Umbilical cord (tissue), 2 donors: ENCODE measurements around the gene TRIP10. TPM values are rescaled to one million over a fixed set of nuclear protein-coding genes. Genes with fewer than 3 reads are reported as not detected.

Source experiments
- DNase-seq: peaks from one replicate; pipeline ENCODE4 v3.0.0-alpha.2; 2015; ENCODE audit warnings: low spot score
- total RNA-seq: library from RNA; depleted of rRNA; stranded (reverse); fragments of >200 nt; gene quantifications from one replicate; pipeline ENCODE4 v1.2.3, GENCODE V29; 2014; ENCODE audit warnings: low replicate concordance; ENCODE audit not compliant: insufficient read depth

TRIP10 gene
- total RNA-seq, 1 donor from 2014 or later = 79.2 TPM

- no peak for DNase-seq
These were observed 27.9 kb upstream of the TRIP10 start for GRCh38 chr19:6711605-6712004.

- no peak for DNase-seq
These were observed 27.2 kb upstream of the TRIP10 start for GRCh38 chr19:6712231-6712630.

- DNase-seq = no peak
These were observed 26.5 kb upstream of the TRIP10 start for GRCh38 chr19:6712692-6713670.

- DNase-seq = no peak
These were observed 25.4 kb upstream of the TRIP10 start for GRCh38 chr19:6713773-6714692.

- DNase-seq = no peak
These were observed 24.5 kb upstream of the TRIP10 start for GRCh38 chr19:6714749-6715555.

- DNase-seq = no peak
These were observed 22.9 kb upstream of the TRIP10 start for GRCh38 chr19:6716610-6716970.

- no peak for DNase-seq
These were observed 22.4 kb upstream of the TRIP10 start for GRCh38 chr19:6717036-6717435.

- no peak for DNase-seq
These were observed 22.0 kb upstream of the TRIP10 start for GRCh38 chr19:6717441-6717971.

GRCh38 chr19:6718111-6718740 is 21.3 kb upstream of the TRIP10 start:
- DNase-seq = no peak

GRCh38 chr19:6718741-6719539 is 20.5 kb upstream of the TRIP10 start:
- DNase-seq = peak; percentile 29

GRCh38 chr19:6719540-6719861 is 20.0 kb upstream of the TRIP10 start:
- no peak for DNase-seq

GRCh38 chr19:6719992-6720368 is 19.5 kb upstream of the TRIP10 start:
- DNase-seq = no peak

GRCh38 chr19:6720369-6721137 is 18.9 kb upstream of the TRIP10 start, which contains the start of gene C3:
Gene C3, minus strand, starts transcription at chr19:6720650. Its CDS starts 61 bp downstream, at chr19:6720589.
- DNase-seq = peak; percentile 58

- DNase-seq = no peak
These were observed 18.4 kb upstream of the TRIP10 start for GRCh38 chr19:6721138-6721474.

- DNase-seq = no peak
These were observed 17.7 kb upstream of the TRIP10 start for GRCh38 chr19:6721773-6722172.

- peak; percentile 70 for DNase-seq
These were observed 16.3 kb upstream of the TRIP10 start for GRCh38 chr19:6723108-6723618.

- peak; percentile 38 for DNase-seq
These were observed 15.7 kb upstream of the TRIP10 start for GRCh38 chr19:6723738-6724137.

GRCh38 chr19:6724631-6725492 is 14.6 kb upstream of the TRIP10 start:
- DNase-seq = no peak
